SK-N-SH (cell line): ENCODE data around the gene RARB.

Experiments
- CTCF ChIP-seq: fragments of 200-600 bp; sonication (generic); IDR thresholded peaks from 2 replicates; pipeline ENCODE4 v1.6.1; 2017; ENCODE audit warnings: antibody characterized with exemption, mild to moderate bottlenecking, moderate library complexity
- EP300 ChIP-seq, 2 experiments: IDR thresholded peaks; 2 replicates each; pipeline versions ENCODE4 v1.4.0 to v1.6.1; 2012; ENCODE audit warnings: borderline replicate concordance in 1 of 2, low read depth in 1 of 2, low read length in 1 of 2
- FOXJ3 ChIP-seq: sonication (generic); formaldehyde crosslinking; IDR thresholded peaks from 2 replicates; pipeline ENCODE4 v1.5.1; 2020; ENCODE audit warnings: mild to moderate bottlenecking, missing genetic modification reagents
- GABPA ChIP-seq: IDR thresholded peaks from 2 replicates; pipeline ENCODE4 v1.4.0; 2012; ENCODE audit warnings: low read depth, mild to moderate bottlenecking
- GATA2 ChIP-seq: sonication (generic); formaldehyde crosslinking; IDR thresholded peaks from 2 replicates; pipeline ENCODE4 v1.5.0; 2020; ENCODE audit warnings: mild to moderate bottlenecking, missing genetic modification reagents
- JUND ChIP-seq: IDR thresholded peaks from 2 replicates; pipeline ENCODE4 v1.4.0; 2012
- MAX ChIP-seq: IDR thresholded peaks from 2 replicates; pipeline ENCODE4 v1.4.0; 2012; ENCODE audit warnings: low read depth
- POLR2AphosphoS5 ChIP-seq: IDR thresholded peaks from 2 replicates; pipeline ENCODE4 v1.6.1; 2012; ENCODE audit warnings: low read depth, low read length
- REST ChIP-seq: IDR thresholded peaks from 2 replicates; pipeline ENCODE4 v1.6.1; 2012; ENCODE audit warnings: mild to moderate bottlenecking, low read depth, low read length, moderate library complexity
- RFX5 ChIP-seq: IDR thresholded peaks from 2 replicates; pipeline ENCODE4 v1.6.1; 2012; ENCODE audit warnings: mild to moderate bottlenecking, improper control_type of control experiment, low read length
- TAF1 ChIP-seq: IDR thresholded peaks from 2 replicates; pipeline ENCODE4 v1.6.1; 2012; ENCODE audit warnings: low read depth, mild to moderate bottlenecking, low read length, moderate library complexity, borderline replicate concordance
- USF2 ChIP-seq: fragments of 150-350 bp; IDR thresholded peaks from 2 replicates; pipeline ENCODE4 v1.6.1; 2017; ENCODE audit warnings: antibody characterized with exemption, low read length, low read depth, borderline replicate concordance

GRCh38 chr3:25426408-25426807 lies 1.7 kb upstream of the RARB start:
- TF ChIP-seq REST, result no peak
- 0 out of 2 replicates have a peak, but pooled peaks have one; percentile 31 for TF ChIP-seq MAX
- TF ChIP-seq CTCF, result no peak
- TF ChIP-seq EP300 (IDR thresholded peaks at IDR 0.05; ENCODE audit: borderline replicate concordance in 1 of 2, low read depth in 1 of 2, low read length in 1 of 2), result no peak
- TF ChIP-seq GATA2, result no peak
- no peak for TF ChIP-seq TAF1
- TF ChIP-seq JUND, result 0 out of 2 replicates have a peak, but pooled peaks have one; percentile 11
- no peak for TF ChIP-seq RFX5
- TF ChIP-seq FOXJ3 (CRISPR knock-in tag), result no peak
- TF ChIP-seq USF2, result no peak
- no peak for TF ChIP-seq GABPA
- no peak for TF ChIP-seq POLR2AphosphoS5
